HL-60 (cell line): ENCODE data around the gene ATP1B1.

Source experiments
- GABPA ChIP-seq: IDR thresholded peaks from 2 replicates; pipeline ENCODE4 v1.6.1; 2012; ENCODE audit warnings: low read depth
- POLR2AphosphoS5 ChIP-seq: IDR thresholded peaks from 2 replicates; pipeline ENCODE4 v1.6.1; 2012; ENCODE audit warnings: low read depth
- SPI1 ChIP-seq: IDR thresholded peaks from 2 replicates; pipeline ENCODE4 v1.6.1; 2012; ENCODE audit warnings: low read depth, mild to moderate bottlenecking, borderline replicate concordance
- TF ChIP-seq, protein P1 (sequence below): IDR thresholded peaks from one replicate; pipeline ENCODE4 v1.5.1; 2011; ENCODE audit warnings: low read length, control low read depth, inconsistent platforms; ENCODE audit not compliant: insufficient read depth
- TF ChIP-seq, protein P2 (sequence below): IDR thresholded peaks from 2 replicates; pipeline ENCODE4 v1.6.1; 2012; ENCODE audit warnings: low read depth; ENCODE audit not compliant: insufficient replicate concordance

DNA sequence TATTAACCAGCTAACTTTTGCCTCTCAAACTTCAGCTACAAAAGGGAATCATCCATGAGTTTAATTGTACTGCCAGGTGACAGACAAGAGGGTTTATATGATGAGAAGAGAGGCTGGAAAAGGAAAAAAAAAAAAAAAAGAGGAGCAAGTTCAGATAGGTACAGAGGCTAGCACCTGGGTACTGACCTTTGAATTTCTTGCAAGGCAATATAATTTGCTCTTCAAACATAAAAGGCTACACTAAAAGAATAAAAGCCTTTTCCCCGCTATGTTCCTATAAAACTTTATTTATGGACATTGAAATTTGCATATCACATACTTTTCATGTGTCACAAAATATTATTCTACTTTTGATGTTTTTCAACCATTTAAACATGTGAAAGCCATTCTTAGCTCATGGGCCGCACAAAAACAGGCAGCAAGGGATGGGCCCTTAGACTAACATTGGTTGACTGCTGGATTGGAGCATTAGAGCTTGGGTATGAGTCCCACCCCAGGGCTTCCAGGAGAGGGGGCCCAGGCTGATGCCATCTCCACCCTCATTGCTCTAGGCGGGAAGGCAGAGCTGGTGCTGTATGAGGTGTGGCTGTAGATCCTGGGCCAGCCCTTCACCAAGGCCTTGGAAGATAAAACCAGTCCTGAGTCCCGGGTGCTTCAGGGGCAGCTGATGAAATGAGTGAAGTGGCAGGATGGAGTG, 44.3 kb downstream of the ATP1B1 start:
- TF ChIP-seq POLR2AphosphoS5 (no peak), GABPA (no peak), SPI1 (no peak)
- TF ChIP-seq, protein P1, sequence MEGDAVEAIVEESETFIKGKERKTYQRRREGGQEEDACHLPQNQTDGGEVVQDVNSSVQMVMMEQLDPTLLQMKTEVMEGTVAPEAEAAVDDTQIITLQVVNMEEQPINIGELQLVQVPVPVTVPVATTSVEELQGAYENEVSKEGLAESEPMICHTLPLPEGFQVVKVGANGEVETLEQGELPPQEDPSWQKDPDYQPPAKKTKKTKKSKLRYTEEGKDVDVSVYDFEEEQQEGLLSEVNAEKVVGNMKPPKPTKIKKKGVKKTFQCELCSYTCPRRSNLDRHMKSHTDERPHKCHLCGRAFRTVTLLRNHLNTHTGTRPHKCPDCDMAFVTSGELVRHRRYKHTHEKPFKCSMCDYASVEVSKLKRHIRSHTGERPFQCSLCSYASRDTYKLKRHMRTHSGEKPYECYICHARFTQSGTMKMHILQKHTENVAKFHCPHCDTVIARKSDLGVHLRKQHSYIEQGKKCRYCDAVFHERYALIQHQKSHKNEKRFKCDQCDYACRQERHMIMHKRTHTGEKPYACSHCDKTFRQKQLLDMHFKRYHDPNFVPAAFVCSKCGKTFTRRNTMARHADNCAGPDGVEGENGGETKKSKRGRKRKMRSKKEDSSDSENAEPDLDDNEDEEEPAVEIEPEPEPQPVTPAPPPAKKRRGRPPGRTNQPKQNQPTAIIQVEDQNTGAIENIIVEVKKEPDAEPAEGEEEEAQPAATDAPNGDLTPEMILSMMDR = no peak
- TF ChIP-seq, protein P2, sequence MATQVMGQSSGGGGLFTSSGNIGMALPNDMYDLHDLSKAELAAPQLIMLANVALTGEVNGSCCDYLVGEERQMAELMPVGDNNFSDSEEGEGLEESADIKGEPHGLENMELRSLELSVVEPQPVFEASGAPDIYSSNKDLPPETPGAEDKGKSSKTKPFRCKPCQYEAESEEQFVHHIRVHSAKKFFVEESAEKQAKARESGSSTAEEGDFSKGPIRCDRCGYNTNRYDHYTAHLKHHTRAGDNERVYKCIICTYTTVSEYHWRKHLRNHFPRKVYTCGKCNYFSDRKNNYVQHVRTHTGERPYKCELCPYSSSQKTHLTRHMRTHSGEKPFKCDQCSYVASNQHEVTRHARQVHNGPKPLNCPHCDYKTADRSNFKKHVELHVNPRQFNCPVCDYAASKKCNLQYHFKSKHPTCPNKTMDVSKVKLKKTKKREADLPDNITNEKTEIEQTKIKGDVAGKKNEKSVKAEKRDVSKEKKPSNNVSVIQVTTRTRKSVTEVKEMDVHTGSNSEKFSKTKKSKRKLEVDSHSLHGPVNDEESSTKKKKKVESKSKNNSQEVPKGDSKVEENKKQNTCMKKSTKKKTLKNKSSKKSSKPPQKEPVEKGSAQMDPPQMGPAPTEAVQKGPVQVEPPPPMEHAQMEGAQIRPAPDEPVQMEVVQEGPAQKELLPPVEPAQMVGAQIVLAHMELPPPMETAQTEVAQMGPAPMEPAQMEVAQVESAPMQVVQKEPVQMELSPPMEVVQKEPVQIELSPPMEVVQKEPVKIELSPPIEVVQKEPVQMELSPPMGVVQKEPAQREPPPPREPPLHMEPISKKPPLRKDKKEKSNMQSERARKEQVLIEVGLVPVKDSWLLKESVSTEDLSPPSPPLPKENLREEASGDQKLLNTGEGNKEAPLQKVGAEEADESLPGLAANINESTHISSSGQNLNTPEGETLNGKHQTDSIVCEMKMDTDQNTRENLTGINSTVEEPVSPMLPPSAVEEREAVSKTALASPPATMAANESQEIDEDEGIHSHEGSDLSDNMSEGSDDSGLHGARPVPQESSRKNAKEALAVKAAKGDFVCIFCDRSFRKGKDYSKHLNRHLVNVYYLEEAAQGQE = no peak
